A673 (cell line): ENCODE measurements around the gene CCDC61. TPM values are rescaled to one million over a fixed set of nuclear protein-coding genes. Genes with fewer than 3 reads are reported as not detected.

Experiments
- BruUV-seq: library from RNA; stranded (reverse); fragments of 400-500 nt; replicated peaks from 2 replicates; lab custom pipeline; 2021; lab: Mats Ljungman, UMichigan
- CTCF ChIA-PET: fragments of 300-600 bp; sonication (Branson Sonifier 250); formaldehyde crosslinking; loops from one replicate; lab custom pipeline; 2022; ENCODE audit warnings: antibody characterized with exemption; lab: Charles Lee
- POLR2A ChIA-PET: fragments of 300-600 bp; sonication (Branson Sonifier 250); formaldehyde crosslinking; loops from one replicate; lab custom pipeline; 2022; ENCODE audit warnings: antibody characterized with exemption; ENCODE audit not compliant: low non-redundant PET; lab: Charles Lee
- DNase-seq: peaks from one replicate; pipeline ENCODE4 v3.0.0-alpha.2; 2015; ENCODE audit warnings: low spot score
- H3K27ac ChIP-seq: fragments of 200-600 bp; sonication (generic); 2 replicates; pipeline ENCODE4 v1.5.1; 2016; ENCODE audit warnings: mixed run types, low read depth, mild to moderate bottlenecking, mixed read lengths, antibody characterized with exemption, low read length; ENCODE audit not compliant: poor library complexity, severe bottlenecking
- H3K27me3 ChIP-seq: fragments of 200-600 bp; sonication (generic); replicated peaks from 2 replicates; pipeline ENCODE4 v1.6.1; 2017; ENCODE audit warnings: mixed run types, low read depth, mild to moderate bottlenecking, mixed read lengths, antibody characterized with exemption, low read length; ENCODE audit not compliant: insufficient read depth, poor library complexity
- H3K36me3 ChIP-seq: fragments of 200-600 bp; sonication (generic); 2 replicates; pipeline ENCODE4 v1.6.1; 2016; ENCODE audit warnings: mixed run types, mild to moderate bottlenecking, mixed read lengths, antibody characterized with exemption, low read length; ENCODE audit not compliant: insufficient read depth, poor library complexity, severe bottlenecking
- H3K4me1 ChIP-seq: fragments of 200-600 bp; sonication (generic); 2 replicates; pipeline ENCODE4 v1.6.1; 2017; ENCODE audit warnings: mixed run types, mild to moderate bottlenecking, mixed read lengths, antibody characterized with exemption, low read length; ENCODE audit not compliant: insufficient read depth, poor library complexity, severe bottlenecking
- H3K4me3 ChIP-seq: fragments of 200-600 bp; sonication (generic); 2 replicates; pipeline ENCODE4 v1.5.1; 2016; ENCODE audit warnings: low read depth, mixed run types, mild to moderate bottlenecking, mixed read lengths, low read length; ENCODE audit not compliant: poor library complexity, severe bottlenecking
- H3K9me3 ChIP-seq: fragments of 200-600 bp; sonication (generic); 2 replicates; pipeline ENCODE4 v1.6.1; 2016; ENCODE audit warnings: mixed run types, low read depth, mild to moderate bottlenecking, mixed read lengths, antibody characterized with exemption, low read length; ENCODE audit not compliant: poor library complexity, severe bottlenecking
- EZH2 ChIP-seq: fragments of 200-600 bp; sonication (generic); IDR thresholded peaks from 2 replicates; pipeline ENCODE4 v1.6.1; 2017; ENCODE audit warnings: borderline replicate concordance, low read depth, mild to moderate bottlenecking, mixed read lengths, antibody characterized with exemption, low read length; ENCODE audit not compliant: poor library complexity, severe bottlenecking
- intact Hi-C: fragments of 100-400 bp; cut with micrococcal nuclease; formaldehyde crosslinking; loops from one replicate; pipeline ENCODE4 v1.10.0; 2022; ENCODE audit not compliant: unreplicated experiment
- total RNA-seq: library from RNA; stranded (reverse); gene quantifications from 2 replicates; pipeline ENCODE4 v1.2.3, GENCODE V29; 2021
- TF ChIP-seq, protein P1 (sequence below): fragments of 300-800, 200-600 bp; sonication (generic); conservative IDR thresholded peaks from 2 replicates; pipeline ENCODE4 v1.5.1; 2017; ENCODE audit warnings: low read depth, mild to moderate bottlenecking, antibody characterized with exemption, low read length, moderate library complexity, mixed read lengths

Gene CCDC61
- total RNA-seq, 1 experiment from 2014 or later = 16.5 TPM

DNA sequence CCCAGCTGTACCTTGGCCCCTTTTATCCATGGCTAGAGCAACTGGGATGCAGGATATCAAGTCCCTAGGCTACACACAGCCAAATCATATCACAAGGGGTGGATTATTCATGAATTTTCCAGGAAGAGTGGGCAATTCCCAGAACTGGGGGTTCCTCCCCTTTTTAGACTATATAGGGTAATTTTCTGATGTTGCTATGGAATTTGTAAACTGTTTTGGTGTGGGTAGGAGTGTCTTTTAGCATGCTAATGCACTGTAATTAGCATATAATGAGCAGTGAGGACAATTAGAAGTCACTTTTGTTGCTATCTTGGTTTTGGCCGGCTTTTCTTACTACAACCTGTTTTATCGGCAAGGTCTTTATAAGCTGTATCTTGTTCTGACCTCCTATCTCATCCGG, 63.5 kb downstream of the CCDC61 start:
- peaks cover 44% of the 10 kb centered on the region for H3K27me3 ChIP-seq
- no peak overlapping the region for H3K27ac ChIP-seq
- POLR2A ChIA-PET = no interaction called here
- no peak overlapping the region for H3K4me3 ChIP-seq
- intact Hi-C loops = no loop called here
- no TSS peak for BruUV-seq
- no peaks in the 10 kb centered on the region for H3K36me3 ChIP-seq
- CTCF ChIA-PET = no interaction called here
- DNase-seq = no peak
- peaks cover 24% of the 10 kb centered on the region for H3K9me3 ChIP-seq
- no peak for TF ChIP-seq EZH2
- TF ChIP-seq, protein P1, sequence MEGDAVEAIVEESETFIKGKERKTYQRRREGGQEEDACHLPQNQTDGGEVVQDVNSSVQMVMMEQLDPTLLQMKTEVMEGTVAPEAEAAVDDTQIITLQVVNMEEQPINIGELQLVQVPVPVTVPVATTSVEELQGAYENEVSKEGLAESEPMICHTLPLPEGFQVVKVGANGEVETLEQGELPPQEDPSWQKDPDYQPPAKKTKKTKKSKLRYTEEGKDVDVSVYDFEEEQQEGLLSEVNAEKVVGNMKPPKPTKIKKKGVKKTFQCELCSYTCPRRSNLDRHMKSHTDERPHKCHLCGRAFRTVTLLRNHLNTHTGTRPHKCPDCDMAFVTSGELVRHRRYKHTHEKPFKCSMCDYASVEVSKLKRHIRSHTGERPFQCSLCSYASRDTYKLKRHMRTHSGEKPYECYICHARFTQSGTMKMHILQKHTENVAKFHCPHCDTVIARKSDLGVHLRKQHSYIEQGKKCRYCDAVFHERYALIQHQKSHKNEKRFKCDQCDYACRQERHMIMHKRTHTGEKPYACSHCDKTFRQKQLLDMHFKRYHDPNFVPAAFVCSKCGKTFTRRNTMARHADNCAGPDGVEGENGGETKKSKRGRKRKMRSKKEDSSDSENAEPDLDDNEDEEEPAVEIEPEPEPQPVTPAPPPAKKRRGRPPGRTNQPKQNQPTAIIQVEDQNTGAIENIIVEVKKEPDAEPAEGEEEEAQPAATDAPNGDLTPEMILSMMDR = no peak
- no peaks in the 10 kb centered on the region for H3K4me1 ChIP-seq

DNA sequence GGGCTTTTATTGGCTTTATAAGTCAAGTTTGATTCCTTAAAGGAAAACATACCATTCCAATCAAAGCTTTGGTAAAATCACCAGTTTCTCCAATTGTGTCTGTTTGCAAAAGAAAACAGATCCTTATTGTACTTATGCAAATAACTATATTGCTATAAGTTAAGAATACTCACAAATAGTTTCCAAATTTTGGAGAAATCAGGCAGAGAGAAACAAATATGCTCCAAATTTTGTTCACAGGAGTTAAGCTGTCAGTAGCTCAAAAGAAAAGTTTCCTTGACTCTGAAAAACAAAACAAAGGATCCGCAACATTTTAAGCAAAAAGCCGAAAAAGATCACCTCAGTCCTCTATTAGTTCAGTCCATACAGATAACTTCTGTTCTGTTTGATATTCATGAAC, 64.7 kb downstream of the CCDC61 start:
- Histone ChIP-seq H3K4me1 (no peaks in the 10 kb centered on the region), H3K27ac (no peak overlapping the region), H3K36me3 (no peaks in the 10 kb centered on the region), H3K4me3 (no peak overlapping the region), H3K9me3 (peaks cover 24% of the 10 kb centered on the region), H3K27me3 (peaks cover 32% of the 10 kb centered on the region)
- no peak for DNase-seq
- intact Hi-C loops = no loop called here
- POLR2A ChIA-PET = no interaction called here
- TF ChIP-seq EZH2 = no peak
- TF ChIP-seq, protein P1 = no peak
- CTCF ChIA-PET = no interaction called here
- no TSS peak for BruUV-seq

DNA sequence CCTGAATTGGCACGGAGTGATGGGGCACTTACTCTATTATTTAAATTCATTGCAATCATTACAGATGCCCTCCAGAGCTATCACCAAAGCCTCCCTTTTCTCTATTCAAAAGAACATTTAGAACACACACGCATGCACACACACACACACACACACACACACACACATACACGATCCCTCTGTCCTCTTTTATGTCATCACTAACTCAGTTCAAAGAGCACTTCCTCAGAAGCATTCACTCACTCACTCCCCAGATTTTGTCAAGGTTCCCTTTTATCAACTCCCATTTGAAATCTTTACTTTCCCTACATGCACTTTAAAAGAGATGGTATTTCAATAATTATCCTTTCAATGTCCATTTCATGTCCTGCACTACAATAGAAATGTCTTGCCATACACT, 67.9 kb downstream of the CCDC61 start:
- Histone ChIP-seq H3K36me3 (no peaks in the 10 kb centered on the region), H3K4me1 (no peaks in the 10 kb centered on the region), H3K27me3 (peaks cover 7% of the 10 kb centered on the region), H3K27ac (no peak overlapping the region), H3K9me3 (peaks cover 24% of the 10 kb centered on the region), H3K4me3 (no peak overlapping the region)
- TF ChIP-seq EZH2 = no peak
- TF ChIP-seq, protein P1 = no peak
- no TSS peak for BruUV-seq
- CTCF ChIA-PET = no interaction called here
- POLR2A ChIA-PET = no interaction called here
- intact Hi-C loops = no loop called here
- no peak for DNase-seq
